ENCODE measurements around the gene SET.

GRCh38 chr9:128684325-128685199 is 4.5 kb upstream of the SET start:
- no peak for TF ChIP-seq EZH2 (IDR thresholded peaks at IDR 0.05; ENCODE audit: low read length)
- no peak for TF ChIP-seq CTCF (optimal IDR thresholded peaks at IDR 0.05 in 1 of 3, IDR thresholded peaks at IDR 0.05 in 1 of 3, conservative IDR thresholded peaks at IDR 0.05 in 1 of 3; ENCODE audit: extremely low read depth in 1 of 3, insufficient read depth in 2 of 3, low read length in 3 of 3)
